GM19240 (cell line): ENCODE measurements around the gene PDLIM4.

Experiments used
- DNase-seq: peaks from one replicate; pipeline ENCODE4 v3.0.0; 2011; ENCODE audit warnings: low spot score; ENCODE audit not compliant: insufficient read length

PDLIM4 gene

GRCh38 chr5:132281856-132282614, 24.5 kb downstream of the PDLIM4 start:
- DNase-seq, result no peak

- DNase-seq, result no peak
Measured at GRCh38 chr5:132283423-132284043, 26.0 kb downstream of the PDLIM4 start.

GRCh38 chr5:132289097-132289496, 31.6 kb downstream of the PDLIM4 start:
- no peak for DNase-seq

GRCh38 chr5:132291026-132291425, 33.5 kb downstream of the PDLIM4 start:
- DNase-seq, result no peak

- DNase-seq, result no peak
Measured at GRCh38 chr5:132293066-132293991, 35.8 kb downstream of the PDLIM4 start.

GRCh38 chr5:132293992-132294727, 36.7 kb downstream of the PDLIM4 start, which contains the start of gene SLC22A4:
Gene SLC22A4 (plus strand): TSS chr5:132294394. CDS start chr5:132294617, 223 bp downstream.
- DNase-seq, result peak; percentile 47

GRCh38 chr5:132294728-132295504, 37.4 kb downstream of the PDLIM4 start:
- DNase-seq, result no peak

GRCh38 chr5:132295505-132296411, 38.3 kb downstream of the PDLIM4 start:
- DNase-seq, result no peak

- no peak for DNase-seq
Measured at GRCh38 chr5:132296412-132297016, 39.0 kb downstream of the PDLIM4 start.

GRCh38 chr5:132297211-132297940, 39.9 kb downstream of the PDLIM4 start:
- DNase-seq, result no peak

- no peak for DNase-seq
Measured at GRCh38 chr5:132298298-132299212, 41.1 kb downstream of the PDLIM4 start.

- DNase-seq, result no peak
Measured at GRCh38 chr5:132299917-132300316, 42.4 kb downstream of the PDLIM4 start.

- no peak for DNase-seq
Measured at GRCh38 chr5:132300577-132301343, 43.3 kb downstream of the PDLIM4 start.

- no peak for DNase-seq
Measured at GRCh38 chr5:132301344-132302271, 44.1 kb downstream of the PDLIM4 start.

GRCh38 chr5:132302413-132302812, 44.9 kb downstream of the PDLIM4 start:
- no peak for DNase-seq
